ENCODE measurements around the gene DENND2D. TPM values are rescaled to one million over a fixed set of nuclear protein-coding genes. Genes with fewer than 3 reads are reported as not detected.

The DENND2D gene
- total and polyA plus RNA-seq, 10 of the 15 experiments (the other 5 are each of a cell fraction or from before 2014, with no cell fraction given), result 149 to 375 (median 172) TPM

DNA sequence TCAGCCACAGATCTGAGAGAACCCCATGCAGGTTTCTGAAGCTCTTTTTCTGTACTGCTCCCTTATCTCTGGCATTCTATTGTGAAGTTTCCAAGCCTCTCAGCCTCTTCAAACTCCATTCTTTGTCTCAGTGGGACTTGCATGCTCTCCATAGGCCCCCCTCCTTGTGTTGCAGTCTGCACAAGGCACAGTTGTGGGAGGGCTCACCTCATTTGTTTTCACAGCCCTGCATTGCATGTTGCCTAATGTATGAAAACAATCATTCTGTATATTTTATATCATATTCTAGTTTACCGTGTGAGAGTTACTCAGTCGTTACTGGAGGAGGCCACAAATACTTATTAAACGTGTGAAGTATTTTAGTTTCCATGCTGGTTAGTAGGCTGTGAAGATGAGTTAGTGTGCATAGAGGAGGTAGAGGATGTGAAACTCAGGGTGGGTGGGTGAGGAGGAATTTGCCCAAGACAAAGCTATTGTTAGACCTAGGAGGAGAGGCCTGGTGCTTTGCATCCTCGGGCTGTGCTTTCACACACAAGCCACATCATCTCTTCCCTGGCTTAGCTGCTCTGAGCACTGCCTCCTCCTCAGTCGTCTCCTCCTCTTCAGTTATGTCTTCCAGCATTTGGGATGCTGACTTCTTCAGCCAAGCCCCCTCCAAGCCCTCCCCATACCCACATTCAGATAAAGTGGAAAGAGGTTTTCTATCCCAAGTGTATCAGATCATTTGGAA is 19.3 kb upstream of the DENND2D start (continued):
- TF ChIP-seq TCF3 (IDR thresholded peaks at IDR 0.05; ENCODE audit: borderline replicate concordance, insufficient read depth, low read depth, low read length), result 0 out of 2 replicates have a peak, but pooled peaks have one; percentile 37
- 0 out of 2 replicates have a peak, but pooled peaks have one; percentile 42 for TF ChIP-seq TCF7 (IDR thresholded peaks at IDR 0.05; ENCODE audit: borderline replicate concordance)
- TF ChIP-seq CEBPB (IDR thresholded peaks at IDR 0.05; ENCODE audit: borderline replicate concordance in 1 of 2, low read depth in 2 of 2, low read length in 2 of 2), result peak in 1 of 2 experiments; percentile 42; a peak in 1 of 4 replicates
- TF ChIP-seq SMARCA5 (IDR thresholded peaks at IDR 0.05), result no peak
- TF ChIP-seq, protein P1, sequence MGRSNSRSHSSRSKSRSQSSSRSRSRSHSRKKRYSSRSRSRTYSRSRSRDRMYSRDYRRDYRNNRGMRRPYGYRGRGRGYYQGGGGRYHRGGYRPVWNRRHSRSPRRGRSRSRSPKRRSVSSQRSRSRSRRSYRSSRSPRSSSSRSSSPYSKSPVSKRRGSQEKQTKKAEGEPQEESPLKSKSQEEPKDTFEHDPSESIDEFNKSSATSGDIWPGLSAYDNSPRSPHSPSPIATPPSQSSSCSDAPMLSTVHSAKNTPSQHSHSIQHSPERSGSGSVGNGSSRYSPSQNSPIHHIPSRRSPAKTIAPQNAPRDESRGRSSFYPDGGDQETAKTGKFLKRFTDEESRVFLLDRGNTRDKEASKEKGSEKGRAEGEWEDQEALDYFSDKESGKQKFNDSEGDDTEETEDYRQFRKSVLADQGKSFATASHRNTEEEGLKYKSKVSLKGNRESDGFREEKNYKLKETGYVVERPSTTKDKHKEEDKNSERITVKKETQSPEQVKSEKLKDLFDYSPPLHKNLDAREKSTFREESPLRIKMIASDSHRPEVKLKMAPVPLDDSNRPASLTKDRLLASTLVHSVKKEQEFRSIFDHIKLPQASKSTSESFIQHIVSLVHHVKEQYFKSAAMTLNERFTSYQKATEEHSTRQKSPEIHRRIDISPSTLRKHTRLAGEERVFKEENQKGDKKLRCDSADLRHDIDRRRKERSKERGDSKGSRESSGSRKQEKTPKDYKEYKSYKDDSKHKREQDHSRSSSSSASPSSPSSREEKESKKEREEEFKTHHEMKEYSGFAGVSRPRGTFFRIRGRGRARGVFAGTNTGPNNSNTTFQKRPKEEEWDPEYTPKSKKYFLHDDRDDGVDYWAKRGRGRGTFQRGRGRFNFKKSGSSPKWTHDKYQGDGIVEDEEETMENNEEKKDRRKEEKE (IDR thresholded peaks at IDR 0.05), result no peak
- TF ChIP-seq, protein P2, sequence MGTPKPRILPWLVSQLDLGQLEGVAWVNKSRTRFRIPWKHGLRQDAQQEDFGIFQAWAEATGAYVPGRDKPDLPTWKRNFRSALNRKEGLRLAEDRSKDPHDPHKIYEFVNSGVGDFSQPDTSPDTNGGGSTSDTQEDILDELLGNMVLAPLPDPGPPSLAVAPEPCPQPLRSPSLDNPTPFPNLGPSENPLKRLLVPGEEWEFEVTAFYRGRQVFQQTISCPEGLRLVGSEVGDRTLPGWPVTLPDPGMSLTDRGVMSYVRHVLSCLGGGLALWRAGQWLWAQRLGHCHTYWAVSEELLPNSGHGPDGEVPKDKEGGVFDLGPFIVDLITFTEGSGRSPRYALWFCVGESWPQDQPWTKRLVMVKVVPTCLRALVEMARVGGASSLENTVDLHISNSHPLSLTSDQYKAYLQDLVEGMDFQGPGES (IDR thresholded peaks at IDR 0.05), result no peak
- peak; percentile 95 for TF ChIP-seq SPI1 (IDR thresholded peaks at IDR 0.05; ENCODE audit: borderline replicate concordance, insufficient read depth, low read depth, low read length)
- TF ChIP-seq, protein P3, sequence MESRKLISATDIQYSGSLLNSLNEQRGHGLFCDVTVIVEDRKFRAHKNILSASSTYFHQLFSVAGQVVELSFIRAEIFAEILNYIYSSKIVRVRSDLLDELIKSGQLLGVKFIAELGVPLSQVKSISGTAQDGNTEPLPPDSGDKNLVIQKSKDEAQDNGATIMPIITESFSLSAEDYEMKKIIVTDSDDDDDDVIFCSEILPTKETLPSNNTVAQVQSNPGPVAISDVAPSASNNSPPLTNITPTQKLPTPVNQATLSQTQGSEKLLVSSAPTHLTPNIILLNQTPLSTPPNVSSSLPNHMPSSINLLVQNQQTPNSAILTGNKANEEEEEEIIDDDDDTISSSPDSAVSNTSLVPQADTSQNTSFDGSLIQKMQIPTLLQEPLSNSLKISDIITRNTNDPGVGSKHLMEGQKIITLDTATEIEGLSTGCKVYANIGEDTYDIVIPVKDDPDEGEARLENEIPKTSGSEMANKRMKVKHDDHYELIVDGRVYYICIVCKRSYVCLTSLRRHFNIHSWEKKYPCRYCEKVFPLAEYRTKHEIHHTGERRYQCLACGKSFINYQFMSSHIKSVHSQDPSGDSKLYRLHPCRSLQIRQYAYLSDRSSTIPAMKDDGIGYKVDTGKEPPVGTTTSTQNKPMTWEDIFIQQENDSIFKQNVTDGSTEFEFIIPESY (IDR thresholded peaks at IDR 0.05), result no peak
- no peak for TF ChIP-seq NRF1 (conservative IDR thresholded peaks at IDR 0.05; ENCODE audit: low read depth, low read length)
- TF ChIP-seq, protein P4, sequence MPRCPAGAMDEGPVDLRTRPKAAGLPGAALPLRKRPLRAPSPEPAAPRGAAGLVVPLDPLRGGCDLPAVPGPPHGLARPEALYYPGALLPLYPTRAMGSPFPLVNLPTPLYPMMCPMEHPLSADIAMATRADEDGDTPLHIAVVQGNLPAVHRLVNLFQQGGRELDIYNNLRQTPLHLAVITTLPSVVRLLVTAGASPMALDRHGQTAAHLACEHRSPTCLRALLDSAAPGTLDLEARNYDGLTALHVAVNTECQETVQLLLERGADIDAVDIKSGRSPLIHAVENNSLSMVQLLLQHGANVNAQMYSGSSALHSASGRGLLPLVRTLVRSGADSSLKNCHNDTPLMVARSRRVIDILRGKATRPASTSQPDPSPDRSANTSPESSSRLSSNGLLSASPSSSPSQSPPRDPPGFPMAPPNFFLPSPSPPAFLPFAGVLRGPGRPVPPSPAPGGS (IDR thresholded peaks at IDR 0.05; ENCODE audit: borderline replicate concordance, insufficient read depth, low read depth, low read length, poor library complexity, severe bottlenecking), result peak; percentile 100
- TF ChIP-seq, protein P5, sequence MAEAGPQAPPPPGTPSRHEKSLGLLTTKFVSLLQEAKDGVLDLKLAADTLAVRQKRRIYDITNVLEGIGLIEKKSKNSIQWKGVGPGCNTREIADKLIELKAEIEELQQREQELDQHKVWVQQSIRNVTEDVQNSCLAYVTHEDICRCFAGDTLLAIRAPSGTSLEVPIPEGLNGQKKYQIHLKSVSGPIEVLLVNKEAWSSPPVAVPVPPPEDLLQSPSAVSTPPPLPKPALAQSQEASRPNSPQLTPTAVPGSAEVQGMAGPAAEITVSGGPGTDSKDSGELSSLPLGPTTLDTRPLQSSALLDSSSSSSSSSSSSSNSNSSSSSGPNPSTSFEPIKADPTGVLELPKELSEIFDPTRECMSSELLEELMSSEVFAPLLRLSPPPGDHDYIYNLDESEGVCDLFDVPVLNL (IDR thresholded peaks at IDR 0.05; ENCODE audit: low read depth, low read length), result no peak
- TF ChIP-seq FOS (IDR thresholded peaks at IDR 0.05; ENCODE audit: borderline replicate concordance, extremely low read depth, insufficient read length), result no peak
- no peak for TF ChIP-seq YBX1 (IDR thresholded peaks at IDR 0.05)
- TF ChIP-seq BCL11A (IDR thresholded peaks at IDR 0.05; ENCODE audit: low read depth, low read length), result peak; percentile 91
- TF ChIP-seq SMC3 (IDR thresholded peaks at IDR 0.05; ENCODE audit: borderline replicate concordance, low read length), result peak; percentile 19
- no peak for TF ChIP-seq ZSCAN29 (IDR thresholded peaks at IDR 0.05)
- TF ChIP-seq ESRRA (IDR thresholded peaks at IDR 0.05; ENCODE audit: low read length), result no peak
- peak; percentile 92 for TF ChIP-seq CBFB (IDR thresholded peaks at IDR 0.05; ENCODE audit: low read depth)
- TF ChIP-seq MTA3 (IDR thresholded peaks at IDR 0.05; ENCODE audit: borderline replicate concordance, low read length), result no peak
